ENCODE results near the gene PDXK.
A peak's percentile ranks its signal among the peaks of the same experiment; 100 is the strongest.
"Not testable (repeated sequence)": the region's sequence is repeated elsewhere in the genome, so short reads cannot be mapped to it uniquely, and the experiment has no call there.

Gene PDXK

GRCh38 chr21:43697758-43698643 is 20.9 kb upstream of the PDXK start:
- no peak for DNase-seq

GRCh38 chr21:43699492-43699777 is 19.5 kb upstream of the PDXK start:
- not testable (repeated sequence) for DNase-seq

- DNase-seq: no peak
These were observed 18.9 kb upstream of the PDXK start for GRCh38 chr21:43699933-43700599.

GRCh38 chr21:43701936-43702784 is 16.8 kb upstream of the PDXK start:
- no peak for DNase-seq

- DNase-seq: no peak
These were observed 16.2 kb upstream of the PDXK start for GRCh38 chr21:43702785-43703034.

GRCh38 chr21:43703035-43703880 is 15.7 kb upstream of the PDXK start:
- no peak for DNase-seq

GRCh38 chr21:43707462-43707861 is 11.5 kb upstream of the PDXK start:
- no peak for DNase-seq

GRCh38 chr21:43708745-43709381 is 10.1 kb upstream of the PDXK start:
- DNase-seq: no peak

GRCh38 chr21:43712268-43712942 is 6.5 kb upstream of the PDXK start:
- no peak for DNase-seq

GRCh38 chr21:43713123-43713522 is 5.8 kb upstream of the PDXK start:
- not testable (repeated sequence) for DNase-seq

- DNase-seq: no peak
These were observed 2.4 kb upstream of the PDXK start for GRCh38 chr21:43716376-43717165.

- no peak for DNase-seq
These were observed 1.6 kb upstream of the PDXK start for GRCh38 chr21:43717166-43717853.

- DNase-seq: no peak
These were observed 710 bp upstream of the PDXK start for GRCh38 chr21:43717967-43718871.

GRCh38 chr21:43719748-43720538 is 1.0 kb downstream of the PDXK start:
- DNase-seq: peak in 1 of 5 donors; percentile 26

- DNase-seq: no peak
These were observed 1.7 kb downstream of the PDXK start for GRCh38 chr21:43720539-43721166.

- DNase-seq: no peak
These were observed 2.3 kb downstream of the PDXK start for GRCh38 chr21:43721206-43721605.

- no peak for DNase-seq
These were observed 3.0 kb downstream of the PDXK start for GRCh38 chr21:43721939-43722338.

- DNase-seq: no peak
These were observed 4.7 kb downstream of the PDXK start for GRCh38 chr21:43723648-43724047.

Measured in T-helper 1 cell (primary cell).